22Rv1 (cell line): ENCODE data around the gene SH2D4B.

Experiments used
- H3K27ac ChIP-seq: fragments of 450-650 bp; 2 replicates; pipeline ENCODE4 v1.5.1; 2017
- CTCF ChIP-seq: fragments of 450-650 bp; IDR thresholded peaks from 2 replicates; pipeline ENCODE4 v1.5.1; 2017; ENCODE audit warnings: mild to moderate bottlenecking
- ZFX ChIP-seq: fragments of 450-650 bp; IDR thresholded peaks from 2 replicates; pipeline ENCODE4 v1.6.1; 2017; ENCODE audit warnings: antibody characterized with exemption, borderline replicate concordance

SH2D4B gene

GRCh38 chr10:80537736-80538480, at the start of gene SH2D4B:
SH2D4B (plus strand) TSS chr10:80537902; CDS start chr10:80538332, 430 bp downstream.
- no peak within 1 kb of the TSS for H3K27ac ChIP-seq
- TF ChIP-seq ZFX (no peak), CTCF (no peak)

- H3K27ac ChIP-seq = no peak overlapping the region
- TF ChIP-seq CTCF (no peak), ZFX (no peak)
Measured at GRCh38 chr10:80488539-80489066, 49.1 kb upstream of the SH2D4B start.

GRCh38 chr10:80489371-80490112, 48.2 kb upstream of the SH2D4B start:
- no peak for TF ChIP-seq CTCF
- no peak for TF ChIP-seq ZFX

GRCh38 chr10:80491251-80492102, 46.2 kb upstream of the SH2D4B start:
- H3K27ac ChIP-seq = no peak overlapping the region
- TF ChIP-seq ZFX = no peak
- TF ChIP-seq CTCF = no peak

More at GRCh38 chr10:80489371-80490112, 48.2 kb upstream of the SH2D4B start:
- no peak overlapping the region for H3K27ac ChIP-seq

- H3K27ac ChIP-seq = no peak overlapping the region
- no peak for TF ChIP-seq ZFX
- TF ChIP-seq CTCF = no peak
Measured at GRCh38 chr10:80492848-80493521, 44.7 kb upstream of the SH2D4B start.

GRCh38 chr10:80493522-80494051, 44.1 kb upstream of the SH2D4B start:
- TF ChIP-seq ZFX (no peak), CTCF (no peak)
- H3K27ac ChIP-seq = no peak overlapping the region
